ENCODE data around the gene MT1X.
A peak's percentile ranks its signal among the peaks of the same experiment; 100 is the strongest.

The MT1X gene

DNA sequence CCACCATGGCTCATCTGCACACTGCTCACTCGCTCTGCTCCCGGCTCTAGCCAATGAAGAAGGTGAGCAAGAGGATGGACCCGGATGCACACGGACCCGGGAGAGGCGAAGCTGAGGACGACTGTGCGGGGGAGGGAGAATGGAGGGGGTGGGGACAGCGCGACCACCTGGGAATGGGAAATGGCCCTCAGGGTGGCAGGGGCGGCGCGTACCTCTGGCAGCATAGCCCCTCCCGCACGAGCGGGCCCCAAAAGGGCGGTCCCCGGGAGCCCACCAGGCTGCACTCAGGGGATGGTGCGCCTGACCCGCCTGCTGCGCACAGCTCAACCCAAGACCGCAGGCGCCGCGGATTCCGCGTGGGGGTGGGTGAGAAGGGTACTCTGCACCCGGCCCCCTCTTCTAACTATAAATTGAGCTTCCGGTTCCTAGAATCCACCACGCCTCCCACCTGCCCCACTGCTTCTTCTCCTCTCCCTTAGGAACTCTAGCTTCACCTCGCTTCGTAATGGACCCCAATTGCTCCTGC lies 6.5 kb upstream of the MT1X start:
- DNase-seq, result peak in 1 of 10 donors; percentile 55
- intact Hi-C loops (cut with DNase I), result no loop called here

DNA sequence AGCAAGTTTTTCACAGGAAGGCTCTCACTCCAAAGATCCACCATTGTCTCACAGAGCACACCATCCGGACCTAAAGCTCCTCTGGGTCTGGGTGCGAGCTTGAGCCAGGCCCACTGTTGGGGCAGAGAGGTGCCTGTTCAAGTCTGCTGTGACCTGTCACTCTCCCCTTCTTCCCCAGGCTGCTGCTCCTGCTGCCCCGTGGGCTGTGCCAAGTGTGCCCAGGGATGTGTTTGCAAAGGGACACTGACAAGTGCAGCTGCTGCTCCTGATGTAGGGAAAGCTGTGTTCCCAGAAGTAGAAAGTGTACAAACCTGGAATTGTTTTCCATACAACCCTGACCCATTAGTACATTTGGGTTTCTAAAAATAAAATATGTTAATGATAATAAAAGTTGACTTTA lies 4.8 kb upstream of the MT1X start:
- intact Hi-C loops (cut with DNase I), result no loop called here
- DNase-seq, result peak in 1 of 10 donors; percentile 25

- no peak for DNase-seq
- intact Hi-C loops (cut with DNase I), result no loop called here
Measured at GRCh38 chr16:56679078-56679730, 3.1 kb upstream of the MT1X start.

DNA sequence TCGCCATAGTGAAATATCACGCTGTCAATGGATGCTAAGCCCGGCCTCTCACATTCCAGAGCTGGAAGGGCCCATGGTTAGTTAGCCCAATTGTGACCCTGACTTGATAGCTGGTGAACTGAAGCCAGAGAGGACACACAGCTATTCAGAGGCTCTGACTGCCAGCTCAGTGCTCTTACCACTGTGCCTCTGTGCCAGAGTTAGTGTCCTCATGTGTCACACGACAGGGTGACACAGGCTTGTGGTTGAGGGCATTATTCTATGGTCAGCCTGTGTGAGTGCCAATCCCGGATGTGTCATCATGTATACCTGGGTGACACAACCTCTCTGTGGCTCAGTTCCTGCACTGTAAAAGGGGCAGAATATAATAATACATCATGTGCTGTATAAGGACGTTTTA lies 2.5 kb upstream of the MT1X start:
- DNase-seq, result no peak
- intact Hi-C loops (cut with DNase I), result no loop called here

DNA sequence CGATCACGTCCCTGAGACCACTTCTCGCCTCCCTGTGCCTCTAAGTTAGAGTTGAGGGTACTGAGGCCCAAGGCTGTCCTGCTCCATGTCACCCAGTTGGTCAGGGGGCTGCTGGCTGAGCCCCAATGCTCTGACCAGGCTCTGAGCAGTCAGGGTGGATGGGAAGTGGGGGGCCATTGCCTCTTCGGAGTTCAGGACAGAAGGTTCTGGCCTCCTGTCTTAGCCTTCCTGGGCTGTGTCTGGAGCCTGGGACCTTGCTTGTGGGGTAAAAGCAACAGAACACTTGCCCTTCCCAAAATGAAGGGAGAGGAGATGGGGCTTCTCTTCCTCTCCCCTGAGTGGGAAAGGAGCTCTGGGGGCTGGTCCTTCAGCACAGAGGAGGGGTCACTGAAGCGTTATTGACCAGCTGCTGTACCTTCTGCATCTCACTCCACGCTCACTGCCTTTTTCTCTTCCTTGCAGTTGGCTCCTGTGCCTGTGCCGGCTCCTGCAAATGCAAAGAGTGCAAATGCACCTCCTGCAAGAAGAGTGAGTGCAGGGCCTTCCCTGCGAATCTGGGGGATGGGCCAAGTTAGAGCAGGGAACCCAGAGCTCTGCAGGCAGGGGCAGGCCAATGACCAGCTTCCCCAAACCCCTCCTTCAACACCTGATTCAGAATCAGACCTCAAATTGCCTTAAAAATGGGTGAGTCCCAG lies 580 bp downstream of the MT1X start:
- intact Hi-C loops (cut with DNase I), result loop anchor here (2.0 kb wide), 1 partner anchor 74 kb away; the partner anchor contains the start of gene MT2A
- DNase-seq, result peak in 1 of 10 donors; percentile 80

- intact Hi-C loops (cut with DNase I), result loop anchor here (2.0 kb wide), 1 partner anchor 75 kb away; the partner anchor contains the start of gene MT2A
- peak in 2 of 10 donors; percentile 26 to 81 for DNase-seq
Measured at GRCh38 chr16:56683424-56684172, 1.3 kb downstream of the MT1X start.

- intact Hi-C loops (cut with DNase I), result no loop called here
- peak in 2 of 10 donors; percentile 29 to 44 for DNase-seq
Measured at GRCh38 chr16:56684256-56684925, 2.1 kb downstream of the MT1X start.

- DNase-seq, result peak in 1 of 10 donors; percentile 63
- intact Hi-C loops (cut with DNase I), result no loop called here
Measured at GRCh38 chr16:56684926-56685590, 2.8 kb downstream of the MT1X start.

GRCh38 chr16:56686758-56687157 lies 4.5 kb downstream of the MT1X start:
- intact Hi-C loops (cut with DNase I), result no loop called here
- no peak for DNase-seq

DNA sequence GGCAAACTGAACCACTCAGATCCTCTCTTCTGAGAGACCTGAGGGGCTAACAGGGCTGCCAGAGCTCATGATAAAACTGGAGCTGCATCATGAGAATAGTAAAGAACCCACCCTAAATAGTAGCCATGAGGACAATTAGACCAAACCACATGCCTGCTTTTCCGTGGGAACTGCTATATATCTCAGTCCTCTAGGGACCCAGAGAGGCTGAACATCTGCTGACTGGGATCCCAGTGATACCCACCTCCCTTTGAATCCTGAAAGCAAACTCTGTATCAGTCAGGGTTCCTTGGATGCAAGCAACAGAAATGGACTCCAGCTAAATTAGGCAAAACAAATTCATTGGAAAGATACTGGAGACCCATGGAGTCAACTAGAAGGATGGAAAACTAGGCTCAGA lies 6.5 kb downstream of the MT1X start:
- DNase-seq, result no peak
- intact Hi-C loops (cut with DNase I), result no loop called here

GRCh38 chr16:56689171-56689570 lies 6.9 kb downstream of the MT1X start:
- intact Hi-C loops (cut with DNase I), result no loop called here

DNA sequence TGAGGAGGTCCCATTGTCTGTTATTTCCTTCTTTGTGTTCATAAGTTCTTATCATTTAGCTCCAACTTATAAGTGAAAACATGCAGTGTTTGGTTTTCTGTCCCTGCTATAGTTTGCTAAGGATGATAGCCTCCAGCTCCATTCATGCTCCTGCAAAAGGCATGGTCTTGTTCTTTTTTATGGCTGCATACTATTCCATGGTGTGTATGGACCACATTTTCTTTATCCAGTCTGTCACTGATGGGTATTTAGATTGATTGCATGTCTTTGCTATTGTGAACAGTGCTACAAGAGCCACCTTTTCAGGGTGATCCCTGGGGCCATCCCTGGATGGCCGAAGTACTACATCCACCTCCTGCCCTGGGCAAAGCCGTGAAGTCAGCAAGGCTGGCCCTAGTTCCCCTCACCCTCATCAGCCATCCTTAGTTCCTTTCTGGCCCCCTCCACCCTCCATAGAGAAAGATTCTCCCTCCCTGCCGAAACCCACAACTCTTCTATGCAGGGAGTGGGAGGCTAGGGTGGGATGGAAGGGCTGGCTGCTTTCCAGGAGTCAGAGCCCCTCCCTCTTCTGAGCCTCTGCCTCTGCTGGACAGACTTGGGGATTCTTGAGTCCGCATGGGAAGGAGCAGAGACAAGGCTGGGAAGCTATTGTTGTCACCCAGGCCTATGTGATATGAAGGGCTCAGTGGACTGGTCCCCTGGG lies 8.3 kb downstream of the MT1X start:
- intact Hi-C loops (cut with DNase I), result no loop called here
- DNase-seq, result peak in 1 of 10 donors; percentile 48

More at GRCh38 chr16:56689171-56689570, 6.9 kb downstream of the MT1X start:
- peak in 1 of 10 donors; percentile 39 for DNase-seq

- intact Hi-C loops (cut with DNase I), result no loop called here
- no peak for DNase-seq
Measured at GRCh38 chr16:56691885-56692284, 9.6 kb downstream of the MT1X start.

DNA sequence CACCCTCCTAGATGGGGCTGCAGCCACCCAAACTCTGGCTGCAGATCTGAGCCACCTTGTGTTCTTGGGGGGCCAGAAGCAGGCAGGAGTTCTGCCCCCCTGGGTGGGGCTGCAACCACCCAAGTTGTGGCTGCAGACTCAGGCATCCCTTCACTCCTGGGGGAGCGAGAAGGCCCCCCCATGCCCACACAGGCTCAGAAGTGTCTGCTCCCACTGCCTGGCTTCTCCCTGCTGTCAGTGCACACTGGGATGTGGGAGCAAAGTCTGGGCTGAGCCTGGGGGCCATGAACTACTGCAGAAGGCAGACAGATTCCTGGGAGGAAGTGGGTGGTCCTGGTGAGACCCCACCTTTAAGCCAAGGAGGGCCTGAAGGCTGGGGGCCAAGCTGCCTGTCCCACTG lies 13.0 kb downstream of the MT1X start:
- intact Hi-C loops (cut with DNase I), result no loop called here

GRCh38 chr16:56697456-56698155 lies 15.3 kb downstream of the MT1X start:
- intact Hi-C loops (cut with DNase I), result no loop called here
- DNase-seq, result no peak

More for the DNA sequence above, 13.0 kb downstream of the MT1X start:
- DNase-seq, result no peak

GRCh38 chr16:56700195-56700594 lies 17.9 kb downstream of the MT1X start:
- DNase-seq, result no peak
- intact Hi-C loops (cut with DNase I), result loop anchor here (10.0 kb wide), 2 partner anchors 365 to 985 kb away; no protein-coding TSS in a partner anchor

DNA sequence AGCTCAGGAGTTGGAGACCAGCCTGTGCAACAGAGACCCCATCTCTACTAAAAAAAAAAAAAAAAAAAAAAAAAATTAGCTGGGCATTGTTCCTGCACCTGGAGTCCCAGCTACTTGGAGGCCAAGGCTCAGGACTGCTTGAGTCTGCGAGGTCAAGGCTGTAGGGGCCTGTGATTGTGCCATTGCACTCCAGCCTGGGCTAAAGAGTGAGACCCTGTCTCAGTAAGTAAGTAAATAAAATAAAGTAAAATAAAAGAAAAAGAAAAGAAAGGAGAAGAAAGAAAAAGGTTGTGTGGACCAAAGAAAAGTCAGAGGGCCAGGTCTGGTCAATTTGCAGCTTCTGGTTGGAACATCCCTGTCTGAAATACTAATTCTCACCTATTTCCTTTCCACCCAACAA lies 18.4 kb downstream of the MT1X start:
- intact Hi-C loops (cut with DNase I), result loop anchor here (10.0 kb wide), 2 partner anchors 366 to 986 kb away; no protein-coding TSS in a partner anchor
- DNase-seq, result no peak

- no peak for DNase-seq
- intact Hi-C loops (cut with DNase I), result loop anchor here (10.0 kb wide), 2 partner anchors 367 to 987 kb away; no protein-coding TSS in a partner anchor
Measured at GRCh38 chr16:56701534-56701933, 19.3 kb downstream of the MT1X start.
